ENCODE measurements around the gene RFX7. TPM values are rescaled to one million over a fixed set of nuclear protein-coding genes. Genes with fewer than 3 reads are reported as not detected.

The RFX7 gene
- polyA plus RNA-seq, 1 experiment: 9.1 TPM

- DNase-seq (ENCODE audit: low read depth, low spot score): no peak
- Histone ChIP-seq H3K27ac (ENCODE audit: low read depth, low read length) (no peak overlapping the region), H3K4me3 (ENCODE audit: low read depth, low read length) (no peak overlapping the region), H3K27me3 (ENCODE audit: control insufficient read depth, insufficient read depth, low read length) (peaks cover 4% of the 10 kb centered on the region), H3K9me3 (ENCODE audit: control insufficient read depth, insufficient read depth, low read length) (no peaks in the 10 kb centered on the region; the same call in 1 of the 2 replicates)
- ChIA-PET POLR2A (no interaction called here), CTCF (interaction anchor here (1.1 kb wide), 1 partner anchor 23 kb away, joined by 3 read pairs; no protein-coding TSS in a partner anchor)
- no peak for TF ChIP-seq CTCF (IDR thresholded peaks at IDR 0.05; ENCODE audit: low read depth, low read length)
Measured at GRCh38 chr15:56076640-56077039, 167.0 kb downstream of the RFX7 start.

- no peak overlapping the region for H3K4me3 ChIP-seq (ENCODE audit: low read depth, low read length)
- no peaks in the 10 kb centered on the region; the same call in 1 of the 2 replicates for H3K9me3 ChIP-seq (ENCODE audit: control insufficient read depth, insufficient read depth, low read length)
- no peak for DNase-seq (ENCODE audit: low read depth, low spot score)
- CTCF ChIA-PET: no interaction called here
- no peak for TF ChIP-seq CTCF (IDR thresholded peaks at IDR 0.05; ENCODE audit: low read depth, low read length)
- peaks cover 5% of the 10 kb centered on the region for H3K27me3 ChIP-seq (ENCODE audit: control insufficient read depth, insufficient read depth, low read length)
- POLR2A ChIA-PET: no interaction called here
- no peak overlapping the region for H3K27ac ChIP-seq (ENCODE audit: low read depth, low read length)
Measured at GRCh38 chr15:56074481-56075265, 169.0 kb downstream of the RFX7 start.

GRCh38 chr15:56064152-56064551, 179.5 kb downstream of the RFX7 start:
- Histone ChIP-seq H3K27me3 (ENCODE audit: control insufficient read depth, insufficient read depth, low read length) (no peaks in the 10 kb centered on the region), H3K27ac (ENCODE audit: low read depth, low read length) (no peak overlapping the region), H3K4me3 (ENCODE audit: low read depth, low read length) (no peak overlapping the region), H3K9me3 (ENCODE audit: control insufficient read depth, insufficient read depth, low read length) (no peaks in the 10 kb centered on the region)
- ChIA-PET POLR2A (no interaction called here), CTCF (no interaction called here)
- no peak for TF ChIP-seq CTCF (IDR thresholded peaks at IDR 0.05; ENCODE audit: low read depth, low read length)
- no peak for DNase-seq (ENCODE audit: low read depth, low spot score)

GRCh38 chr15:56059716-56060115, 184.0 kb downstream of the RFX7 start:
- Histone ChIP-seq H3K27me3 (ENCODE audit: control insufficient read depth, insufficient read depth, low read length) (no peaks in the 10 kb centered on the region), H3K9me3 (ENCODE audit: control insufficient read depth, insufficient read depth, low read length) (no peaks in the 10 kb centered on the region; the same call in 1 of the 2 replicates), H3K4me3 (ENCODE audit: low read depth, low read length) (no peak overlapping the region), H3K27ac (ENCODE audit: low read depth, low read length) (no peak overlapping the region)
- no peak for TF ChIP-seq CTCF (IDR thresholded peaks at IDR 0.05; ENCODE audit: low read depth, low read length)
- no peak for DNase-seq (ENCODE audit: low read depth, low spot score)
- ChIA-PET CTCF (no interaction called here), POLR2A (no interaction called here)

- ChIA-PET POLR2A (no interaction called here), CTCF (interaction anchor here (1.4 kb wide), 1 partner anchor 410 kb away, joined by 3 read pairs; no protein-coding TSS in a partner anchor)
- no peak overlapping the region for H3K27ac ChIP-seq (ENCODE audit: low read depth, low read length)
- no peaks in the 10 kb centered on the region; the same call in 1 of the 2 replicates for H3K9me3 ChIP-seq (ENCODE audit: control insufficient read depth, insufficient read depth, low read length)
- H3K27me3 ChIP-seq (ENCODE audit: control insufficient read depth, insufficient read depth, low read length): no peaks in the 10 kb centered on the region
- TF ChIP-seq CTCF (IDR thresholded peaks at IDR 0.05; ENCODE audit: low read depth, low read length): no peak
- no peak for DNase-seq (ENCODE audit: low read depth, low spot score)
- no peak overlapping the region for H3K4me3 ChIP-seq (ENCODE audit: low read depth, low read length)
Measured at GRCh38 chr15:56058986-56059385, 184.7 kb downstream of the RFX7 start.
